Measurements from ENCODE around the gene PCSK4.
A peak's percentile ranks its signal among the peaks of the same experiment; 100 is the strongest.
"Not testable (repeated sequence)": the region's sequence is repeated elsewhere in the genome, so short reads cannot be mapped to it uniquely, and the experiment has no call there.

PCSK4 gene

DNA sequence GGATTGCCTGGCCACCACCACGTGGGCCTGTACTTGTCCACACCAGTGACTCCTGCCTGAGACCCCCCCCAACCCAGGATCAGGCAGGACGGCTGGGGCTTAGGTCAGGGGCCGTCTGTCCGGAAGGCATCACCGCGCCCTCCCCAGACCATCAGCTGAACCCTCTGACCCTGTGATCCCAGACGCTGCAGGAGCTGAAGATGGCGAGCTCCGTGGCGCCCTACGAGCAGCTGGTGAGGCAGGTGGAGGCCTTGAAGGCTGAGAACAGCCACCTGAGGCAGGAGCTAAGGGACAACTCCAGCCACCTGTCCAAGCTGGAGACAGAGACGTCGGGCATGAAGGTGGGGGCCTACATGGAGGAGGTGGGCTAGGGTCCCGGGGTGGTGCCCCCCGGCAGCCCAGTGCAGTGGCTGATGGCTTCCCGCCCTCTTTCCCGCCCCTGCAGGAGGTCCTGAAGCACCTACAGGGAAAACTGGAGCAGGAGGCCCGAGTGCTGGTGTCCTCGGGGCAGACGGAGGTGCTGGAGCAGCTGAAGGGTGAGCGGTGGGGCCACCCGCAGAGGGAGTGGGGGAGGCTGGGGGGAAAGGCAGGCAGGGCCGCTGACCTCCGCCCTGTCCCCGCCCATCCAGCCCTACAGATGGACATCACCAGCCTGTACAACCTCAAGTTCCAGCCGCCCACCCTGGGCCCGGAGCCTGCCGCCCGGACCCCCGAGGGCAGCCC, 37.2 kb downstream of the PCSK4 start:
- DNase-seq = no peak

- DNase-seq = no peak
These were observed 38.0 kb downstream of the PCSK4 start for GRCh38 chr19:1451916-1452801.

GRCh38 chr19:1450735-1451731, 39.1 kb downstream of the PCSK4 start:
- DNase-seq = no peak

DNA sequence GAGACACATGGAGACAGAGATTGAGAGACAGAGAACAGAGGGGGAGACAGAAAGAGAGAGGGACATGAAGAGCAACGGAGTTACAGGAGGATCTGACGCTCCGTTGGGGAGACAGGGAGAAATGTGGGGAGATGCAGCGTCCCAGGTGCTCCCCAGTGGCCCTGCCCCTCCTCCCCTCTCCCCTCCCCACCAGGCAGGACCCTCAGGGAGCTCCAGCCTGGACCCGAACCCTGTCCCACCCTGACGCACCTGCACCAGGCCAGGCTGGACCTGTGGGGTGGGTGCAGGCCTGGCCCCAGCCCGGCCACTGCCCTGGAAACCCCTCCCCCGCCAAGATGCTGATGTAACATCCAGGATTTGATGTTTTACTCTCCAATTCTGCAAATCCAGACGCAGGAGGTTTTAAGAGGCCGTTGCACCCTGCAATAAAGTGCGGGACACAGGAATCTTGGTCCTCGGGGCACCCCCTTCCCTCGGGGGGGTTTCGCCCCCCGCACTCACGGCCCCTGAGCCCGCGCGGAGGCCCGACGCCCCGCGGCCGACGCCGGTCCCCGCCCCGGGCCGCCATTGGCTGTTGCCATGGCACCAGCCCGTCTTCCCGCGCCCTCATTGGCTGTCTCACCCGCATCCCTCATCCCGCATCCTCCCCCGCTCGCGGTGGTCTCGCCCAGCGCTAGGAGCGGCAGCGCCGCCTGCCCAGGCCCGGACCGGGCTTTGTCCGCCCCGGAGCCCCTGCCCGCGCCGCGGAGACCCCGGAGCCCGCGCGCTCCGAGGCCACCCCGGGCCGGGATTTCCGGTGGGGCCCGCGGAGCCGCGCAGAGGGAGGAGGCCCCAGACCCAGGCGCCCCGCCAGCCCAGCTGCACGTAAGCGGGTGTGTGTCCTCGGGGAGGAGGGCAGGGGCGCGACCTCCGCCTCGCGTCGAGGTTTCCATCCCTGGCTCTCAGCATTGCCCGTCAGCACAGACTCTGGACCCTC, 40.4 kb downstream of the PCSK4 start, which contains the start of gene APC2:
APC2 (plus strand) TSS at position 655 of the 976 bp plus-strand sequence. CDS start 2,881 bp downstream, outside the sequence.
- DNase-seq = peak; percentile 82

- no peak for DNase-seq
These were observed 42.2 kb downstream of the PCSK4 start for GRCh38 chr19:1447944-1448343.

DNA sequence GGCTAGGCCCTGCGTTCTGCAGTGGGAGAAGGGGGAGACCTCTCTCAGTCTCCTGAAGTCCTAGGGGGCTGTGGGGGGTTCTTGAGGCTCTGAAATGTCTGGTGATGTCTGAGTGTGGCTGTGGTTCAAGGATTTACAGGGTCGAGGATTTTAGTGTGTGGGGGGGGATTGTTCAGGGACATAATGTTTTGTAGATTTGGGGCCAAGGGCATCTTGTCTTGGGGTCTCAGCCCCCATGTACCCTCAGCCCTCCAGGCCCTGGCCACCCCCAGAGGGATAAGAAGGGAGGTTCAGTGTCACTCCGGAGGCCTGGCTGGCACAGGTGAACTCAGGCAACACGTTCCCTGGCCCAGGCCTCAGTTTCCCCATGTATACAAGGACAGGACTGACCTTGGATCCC, 42.6 kb downstream of the PCSK4 start:
- no peak for DNase-seq

GRCh38 chr19:1446713-1447481, 43.3 kb downstream of the PCSK4 start:
- peak; percentile 28 for DNase-seq

- peak; percentile 67 for DNase-seq
These were observed 44.0 kb downstream of the PCSK4 start for GRCh38 chr19:1445932-1446712.

- peak; percentile 60 for DNase-seq
These were observed 44.8 kb downstream of the PCSK4 start for GRCh38 chr19:1445185-1445931.

DNA sequence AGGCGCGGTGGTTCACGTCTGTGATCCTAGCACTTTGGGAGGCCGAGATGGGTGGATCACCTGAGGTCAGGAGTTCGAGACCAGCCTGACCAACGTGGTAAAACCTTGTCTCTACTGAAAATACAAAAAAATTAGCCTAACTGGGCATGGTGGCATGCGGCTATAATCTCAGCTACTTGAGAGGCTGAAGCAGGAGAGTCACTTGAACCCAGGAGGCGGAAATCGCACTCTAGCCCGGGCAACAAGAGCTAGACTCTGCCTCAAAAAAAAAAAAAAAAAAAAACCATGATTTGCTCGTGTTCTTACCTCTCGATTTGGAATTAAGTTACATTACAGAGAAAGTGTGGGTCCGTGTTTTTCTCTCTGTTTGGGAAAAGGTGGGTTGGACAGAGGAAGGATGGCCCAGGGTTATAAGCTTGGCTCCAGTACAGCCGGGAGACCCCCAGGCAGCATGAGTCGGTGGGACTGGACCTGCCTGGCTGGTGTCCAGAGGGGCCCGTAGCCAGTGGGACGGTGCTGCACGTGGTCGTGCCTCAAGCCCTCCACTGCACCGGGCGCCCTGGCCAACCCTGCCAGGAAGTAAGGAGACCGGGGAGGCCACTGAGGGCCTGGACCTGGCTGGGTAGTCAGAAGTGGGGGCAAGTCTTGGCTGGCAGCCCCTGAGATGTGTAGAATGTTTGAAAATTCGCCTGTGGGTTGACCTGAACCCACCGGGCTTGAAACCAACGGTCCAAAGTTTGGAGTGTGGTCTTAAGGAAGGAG, 48.3 kb downstream of the PCSK4 start:
- DNase-seq = no peak

DNA sequence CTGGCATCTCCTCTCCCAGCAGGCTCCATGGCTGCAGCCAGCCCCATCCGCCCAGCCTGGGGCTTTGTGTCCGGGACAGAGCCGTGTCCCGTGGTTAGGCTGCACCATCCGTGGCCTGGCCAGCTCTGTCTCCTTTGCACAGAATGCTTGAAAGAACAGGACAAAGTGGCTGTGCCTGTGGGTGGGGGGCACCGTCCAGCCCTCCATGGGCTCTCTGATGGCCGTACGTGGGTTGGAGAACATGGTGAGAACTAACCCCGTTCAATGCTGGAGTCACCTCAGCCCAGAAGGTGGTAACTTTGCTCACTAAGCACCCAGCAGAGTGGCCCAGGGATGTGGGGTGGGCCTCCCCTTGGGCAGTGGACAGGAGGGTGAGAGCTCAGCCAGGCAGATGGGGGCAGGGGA, 49.1 kb downstream of the PCSK4 start:
- DNase-seq = no peak

GRCh38 chr19:1440418-1440801, 49.7 kb downstream of the PCSK4 start:
- no peak for DNase-seq

GRCh38 chr19:1439525-1440417, 50.4 kb downstream of the PCSK4 start:
- not testable (repeated sequence) for DNase-seq

- no peak for DNase-seq
These were observed 51.2 kb downstream of the PCSK4 start for GRCh38 chr19:1438933-1439354.

DNA sequence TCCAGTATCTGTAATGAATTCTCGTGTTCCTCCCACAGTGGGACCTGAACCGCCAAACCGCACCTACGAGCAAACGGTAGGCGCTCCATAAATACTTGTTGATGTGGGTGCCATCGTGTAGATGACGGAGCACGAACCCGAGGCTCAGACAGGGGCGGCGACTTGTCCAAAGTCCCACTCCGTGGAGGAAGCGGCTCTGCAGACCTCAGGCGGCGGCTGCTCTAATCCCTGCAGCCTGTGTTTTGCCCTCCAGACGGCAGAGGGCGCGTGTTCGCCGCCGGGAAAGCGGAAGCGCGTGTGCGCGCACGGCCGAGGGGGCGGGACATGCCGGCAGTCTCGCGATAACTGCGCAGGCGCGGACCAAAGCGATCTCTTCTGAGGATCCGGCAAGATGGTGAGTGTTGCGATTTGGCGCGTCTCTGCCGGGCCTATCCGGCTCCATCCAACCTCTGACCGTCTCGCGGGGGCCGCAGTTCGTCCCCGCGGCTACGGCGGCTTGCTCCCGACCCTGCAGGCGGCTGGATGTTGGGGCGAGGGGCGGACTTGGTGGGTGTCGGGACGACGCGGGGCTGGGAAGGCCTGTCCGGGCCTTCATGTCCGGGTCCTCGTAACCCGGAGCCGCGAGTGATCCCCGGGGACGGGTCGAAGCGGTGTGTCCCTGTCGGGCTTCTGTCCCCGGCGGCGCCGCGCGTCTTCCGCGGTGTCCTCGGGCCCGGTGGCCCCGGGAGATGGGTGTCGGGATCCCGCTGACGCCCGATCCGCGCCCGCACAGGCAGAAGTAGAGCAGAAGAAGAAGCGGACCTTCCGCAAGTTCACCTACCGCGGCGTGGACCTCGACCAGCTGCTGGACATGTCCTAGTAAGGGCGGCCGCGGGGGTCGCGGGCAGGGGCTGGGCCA, 51.9 kb downstream of the PCSK4 start, which contains the start of gene RPS15:
RPS15 (plus strand) TSS at position 362 of the 898 bp plus-strand sequence; CDS start at position 392, 30 bp downstream.
- peak; percentile 86 for DNase-seq

- no peak for DNase-seq
These were observed 52.5 kb downstream of the PCSK4 start for GRCh38 chr19:1437609-1438008.
